ENCODE data around the gene MID2.
"Not testable (repeated sequence)": the region's sequence is repeated elsewhere in the genome, so short reads cannot be mapped to it uniquely, and the experiment has no call there.

MID2 gene

DNA sequence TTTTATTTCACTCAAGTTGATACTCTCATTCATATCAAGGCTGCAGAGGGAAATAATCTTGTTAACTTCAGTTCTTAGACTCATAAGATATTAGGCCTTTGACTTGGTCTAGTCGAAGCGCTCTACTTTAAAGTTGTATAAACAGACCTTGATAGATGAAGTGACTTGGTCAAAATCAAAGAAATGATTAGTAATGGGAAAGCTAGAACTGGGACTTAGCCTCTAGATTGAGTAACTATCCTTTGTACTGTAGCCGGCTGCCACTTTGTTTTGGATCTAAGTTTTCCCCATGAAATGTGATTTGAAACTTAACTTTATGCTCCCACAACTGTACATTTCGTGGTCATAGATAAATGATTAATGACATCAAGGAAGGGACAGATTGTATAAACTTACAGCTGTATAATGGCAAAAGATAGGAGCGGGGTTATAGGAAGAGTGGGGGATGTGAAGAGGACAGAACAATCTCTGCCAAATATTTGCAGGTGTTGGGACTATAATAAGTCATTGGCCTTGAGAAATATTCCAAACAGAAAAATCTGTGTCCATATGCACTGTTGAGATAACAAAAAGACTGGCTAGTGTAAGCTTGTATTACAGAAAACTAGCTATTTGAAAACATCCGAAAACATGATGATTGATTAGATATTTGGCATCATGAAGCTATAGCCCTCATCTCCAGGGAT, 17.2 kb downstream of the MID2 start:
- DNase-seq (ENCODE audit: low spot score) = no peak

DNA sequence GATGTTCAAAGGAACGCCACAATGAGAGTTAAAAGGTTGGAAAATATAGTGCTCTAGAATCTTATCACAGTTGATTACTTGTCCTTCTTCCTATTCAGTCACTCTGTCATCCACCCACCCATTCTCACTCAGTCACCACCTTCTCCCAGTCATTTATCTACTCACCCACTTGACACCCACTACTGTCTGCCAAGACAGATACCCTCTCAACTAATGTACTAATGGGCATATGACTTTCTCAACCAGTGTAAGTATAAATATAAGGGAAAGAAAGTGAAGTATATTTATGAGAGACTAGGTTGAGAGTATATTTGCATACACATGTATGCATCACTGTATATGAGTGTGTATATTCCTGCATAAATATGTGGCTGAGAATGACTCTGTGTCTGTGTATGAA, 20.0 kb downstream of the MID2 start:
- no peak for DNase-seq (ENCODE audit: low spot score)

DNA sequence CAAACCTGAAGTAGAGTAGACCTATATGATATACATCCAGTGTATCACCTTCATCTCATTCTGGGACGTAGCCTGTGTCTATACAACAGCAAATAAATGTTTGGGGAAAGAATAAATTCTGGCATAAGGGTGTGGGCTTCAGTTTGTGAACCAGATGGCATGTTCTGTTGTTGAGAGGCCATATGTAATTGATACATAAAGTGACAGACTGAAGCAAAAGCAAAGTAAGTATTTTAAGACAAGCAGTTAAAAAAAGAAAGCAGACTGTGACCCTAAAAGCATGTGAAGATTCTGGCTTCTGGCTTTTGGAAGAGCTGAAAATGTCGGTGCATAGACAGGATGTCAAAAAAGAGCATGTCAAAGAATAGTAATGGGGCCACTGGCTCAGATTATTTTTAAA, 22.9 kb downstream of the MID2 start:
- no peak for DNase-seq (ENCODE audit: low spot score)

DNA sequence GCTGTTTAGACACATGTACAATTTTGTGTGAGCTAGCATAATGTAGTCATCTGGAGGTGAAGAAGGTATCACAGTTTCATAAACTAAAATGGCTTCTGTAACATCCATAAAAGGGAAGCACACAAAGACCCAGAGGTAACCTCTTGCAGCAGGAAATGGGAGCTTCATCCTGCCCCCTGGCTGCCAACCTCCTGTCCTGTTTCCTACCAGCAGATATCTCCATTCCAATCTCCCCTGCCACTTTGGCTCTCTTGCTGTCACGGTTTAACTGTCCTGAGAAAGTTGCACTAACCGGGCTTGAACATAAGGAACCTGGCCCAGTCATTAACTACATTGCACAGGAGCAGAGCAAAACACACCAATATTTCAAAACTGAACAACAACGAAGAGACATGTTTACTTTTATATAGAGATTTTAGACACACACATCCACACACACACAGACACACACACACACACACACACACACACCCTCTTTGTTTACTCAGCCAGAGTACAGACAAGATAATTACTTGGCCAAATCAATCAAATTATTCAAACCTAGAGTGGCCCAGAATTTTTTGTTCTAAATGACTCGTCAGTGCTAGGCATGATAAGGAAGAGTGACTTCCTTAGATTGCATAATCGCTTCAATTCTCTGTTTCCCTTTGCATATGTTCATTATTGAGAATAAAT, 24.2 kb downstream of the MID2 start:
- DNase-seq (ENCODE audit: low spot score) = no peak

DNA sequence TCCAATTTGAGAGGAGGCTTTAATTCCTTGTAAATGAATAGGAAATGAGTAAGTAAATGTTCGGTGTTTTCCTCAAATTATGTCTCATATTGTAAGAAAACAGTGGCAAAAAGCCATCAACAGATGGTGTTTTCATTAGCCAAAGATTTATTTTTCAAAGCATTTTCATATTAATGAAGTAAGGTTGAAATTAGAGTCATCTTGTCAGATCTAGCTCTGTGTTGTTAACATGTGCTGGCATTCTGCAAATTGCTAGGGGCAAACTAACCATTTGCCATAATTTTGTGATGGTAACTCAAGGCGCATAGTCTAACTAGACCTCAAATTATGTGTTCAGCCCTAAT, 24.7 kb downstream of the MID2 start:
- no peak for DNase-seq (ENCODE audit: low spot score)

DNA sequence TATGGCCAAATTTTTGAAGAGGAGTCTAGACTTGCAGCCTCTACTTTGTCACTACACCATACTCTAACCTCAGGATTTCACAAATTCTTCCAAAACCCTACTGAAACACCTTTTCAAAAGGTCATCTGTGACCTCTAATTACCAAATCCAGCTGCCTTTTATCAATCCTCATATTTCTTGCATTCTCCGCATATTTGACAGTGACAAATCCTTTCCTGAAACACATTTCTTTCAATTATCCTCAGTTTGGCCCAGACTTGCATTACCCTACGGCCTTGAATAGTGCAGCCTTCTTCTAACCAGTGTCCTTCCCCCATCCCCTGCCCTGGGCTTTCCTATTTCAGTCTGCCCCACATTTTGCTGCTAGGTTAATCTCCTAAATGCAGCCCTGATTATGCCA, 25.5 kb downstream of the MID2 start:
- no peak for DNase-seq (ENCODE audit: low spot score)

DNA sequence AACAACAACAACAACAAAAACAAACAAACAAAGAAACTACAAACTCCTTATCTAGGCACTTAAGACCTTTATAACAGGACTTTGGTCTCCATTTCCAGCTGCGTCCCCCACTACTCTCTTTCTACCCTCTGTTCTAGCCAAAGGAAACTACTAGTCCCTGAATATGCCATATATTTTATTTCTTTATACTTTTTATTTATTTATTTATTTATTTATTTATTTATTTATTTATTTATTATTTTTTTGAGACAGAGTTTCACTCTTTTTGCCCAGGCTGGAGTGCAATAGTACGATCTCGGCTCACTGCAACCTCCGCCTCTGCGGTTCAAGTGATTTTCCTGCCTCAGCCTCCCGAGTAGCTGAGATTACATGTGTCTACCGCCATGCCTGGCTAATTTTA, 26.0 kb downstream of the MID2 start:
- DNase-seq (ENCODE audit: low spot score) = not testable (repeated sequence)

DNA sequence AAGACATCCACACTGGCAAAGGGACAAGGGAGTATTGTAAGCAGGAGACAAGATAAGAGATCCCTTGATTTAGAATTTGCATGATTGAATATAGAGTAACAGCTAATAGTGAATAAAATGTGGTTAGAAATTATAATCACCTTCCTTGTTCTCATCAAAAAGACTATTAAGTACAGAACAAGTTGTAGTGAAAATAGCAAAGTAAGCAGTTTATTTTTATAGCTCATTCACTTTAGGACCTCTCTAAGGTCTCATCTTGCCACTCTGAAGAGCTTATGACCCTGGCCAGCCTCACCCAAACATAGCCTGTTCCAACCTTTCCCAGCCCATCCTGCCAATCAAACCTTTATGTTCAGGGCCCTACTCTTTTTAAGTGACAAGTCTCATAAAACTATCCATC, 30.6 kb downstream of the MID2 start:
- DNase-seq (ENCODE audit: low spot score) = no peak

DNA sequence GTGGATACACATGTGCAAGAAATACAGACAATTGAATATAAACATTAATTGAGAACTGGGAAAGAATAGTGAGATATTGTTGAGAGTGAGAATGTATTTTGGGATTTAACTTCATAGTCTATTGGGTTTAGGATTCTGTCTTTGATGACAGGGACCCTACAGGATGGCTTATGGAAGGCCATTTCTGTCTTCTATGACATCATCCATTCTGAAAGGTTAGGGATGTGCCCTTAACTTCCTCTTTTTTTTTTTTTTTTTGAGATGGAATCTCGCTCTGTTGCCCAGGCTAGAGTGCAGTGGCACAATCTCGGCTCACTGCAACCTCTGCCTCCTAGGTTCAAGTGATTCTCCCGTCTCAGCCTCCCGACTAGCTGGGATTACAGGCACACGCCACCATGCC, 31.4 kb downstream of the MID2 start:
- DNase-seq (ENCODE audit: low spot score) = not testable (repeated sequence)

DNA sequence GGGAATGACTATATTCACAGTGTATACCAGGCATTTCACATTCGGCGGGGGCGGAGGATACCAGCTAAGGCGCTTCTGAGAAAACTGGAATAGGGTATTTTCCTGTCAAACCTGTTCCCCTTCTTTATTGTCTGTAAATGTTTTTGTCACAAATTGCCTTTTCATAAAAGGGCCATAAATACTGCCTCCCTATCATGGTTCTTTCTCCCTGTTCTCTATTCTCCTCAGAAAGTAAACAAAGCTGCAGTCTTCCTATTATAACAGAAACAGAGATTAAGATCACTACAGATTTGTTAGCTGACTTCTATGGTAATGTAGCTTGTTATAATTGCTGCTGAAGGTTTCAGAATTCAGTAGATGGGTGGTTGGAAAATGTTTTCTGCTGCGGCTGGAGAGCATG, 32.2 kb downstream of the MID2 start:
- DNase-seq (ENCODE audit: low spot score) = no peak

DNA sequence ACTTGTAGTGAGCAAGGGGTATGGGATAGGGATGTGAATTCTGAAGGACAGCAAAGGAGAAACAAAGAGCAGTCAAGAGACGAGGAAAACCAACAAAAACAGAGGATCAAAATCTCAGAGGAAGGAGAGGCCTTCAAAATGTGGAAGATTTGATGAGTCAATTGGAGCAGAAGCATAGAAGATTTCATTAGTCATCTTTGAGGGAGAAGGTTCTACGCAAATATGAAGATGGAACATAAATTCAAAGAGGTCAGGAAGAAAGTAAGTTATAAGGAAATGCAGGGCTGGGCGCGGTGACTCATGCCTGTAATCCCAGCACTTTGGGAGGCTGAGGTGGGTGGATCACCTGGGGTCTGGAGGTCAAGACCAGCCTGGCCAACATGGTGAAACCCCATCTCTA, 35.4 kb downstream of the MID2 start:
- no peak for DNase-seq (ENCODE audit: low spot score)

DNA sequence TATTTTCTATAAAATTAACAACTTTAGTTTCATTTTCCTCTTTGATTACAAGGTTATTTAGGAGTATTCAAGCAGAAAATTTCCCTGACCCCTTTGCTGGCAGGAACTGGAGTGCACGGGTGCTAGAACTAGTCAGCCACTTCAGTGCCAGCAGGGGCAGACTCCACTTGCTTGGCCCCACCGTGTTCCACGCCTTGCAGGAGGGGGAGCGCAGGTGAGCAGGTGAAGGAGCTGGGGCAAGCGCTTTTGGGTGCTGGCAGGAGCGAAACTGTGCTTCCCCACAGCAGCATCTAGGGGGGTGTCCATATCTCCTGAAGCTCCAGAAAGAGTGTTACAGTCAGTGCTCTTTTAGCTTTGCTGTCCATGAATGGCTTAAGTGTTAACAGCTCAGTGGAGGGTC, 45.5 kb downstream of the MID2 start:
- no peak for DNase-seq (ENCODE audit: low spot score)

DNA sequence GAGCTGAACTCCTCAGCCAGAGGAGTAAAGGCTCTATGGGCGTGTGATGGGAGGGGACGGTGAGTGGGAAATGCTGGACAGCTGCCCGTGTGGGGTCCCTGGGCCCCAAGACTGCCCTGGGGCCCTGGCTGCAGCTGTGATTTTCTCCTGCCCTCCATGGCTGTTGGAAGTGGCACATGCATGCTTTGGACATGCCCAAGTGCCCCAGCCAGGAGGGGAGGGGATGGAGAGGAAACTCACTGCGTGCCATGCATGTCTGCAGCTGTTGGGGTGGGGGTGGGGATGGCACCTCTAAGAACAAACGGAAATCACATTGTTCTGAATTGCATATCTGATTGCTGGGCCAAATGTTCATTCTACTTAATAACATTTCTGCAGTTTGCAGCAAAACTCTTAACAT, 52.4 kb downstream of the MID2 start:
- no peak for DNase-seq (ENCODE audit: low spot score)

DNA sequence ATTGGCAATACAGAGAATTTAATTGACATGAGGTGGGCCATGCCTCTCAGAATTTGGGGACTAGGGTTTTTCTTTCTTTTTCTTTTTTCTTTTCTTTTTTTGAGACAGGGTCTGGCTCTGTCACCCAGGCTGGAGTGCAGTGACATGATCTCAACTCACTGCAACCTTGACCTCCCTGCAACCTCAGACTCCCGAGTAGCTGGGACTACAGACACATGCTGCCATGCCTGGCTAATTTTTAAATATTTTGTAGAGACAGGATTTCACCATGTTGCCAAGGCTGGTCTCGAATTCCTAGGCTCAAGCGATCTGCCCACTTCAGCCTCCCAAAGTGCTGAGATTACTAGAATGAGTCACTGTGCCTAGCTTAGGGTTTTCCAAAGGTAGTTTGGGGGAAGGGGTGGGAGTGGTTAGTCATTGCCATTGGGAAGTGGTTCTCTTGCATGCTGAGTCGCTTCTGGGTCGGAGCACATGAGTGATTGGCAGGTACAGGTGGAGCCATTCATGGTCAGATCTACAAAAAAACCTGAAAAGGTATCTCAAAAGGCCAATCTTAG, 54.5 kb downstream of the MID2 start:
- no peak for DNase-seq (ENCODE audit: low spot score)

DNA sequence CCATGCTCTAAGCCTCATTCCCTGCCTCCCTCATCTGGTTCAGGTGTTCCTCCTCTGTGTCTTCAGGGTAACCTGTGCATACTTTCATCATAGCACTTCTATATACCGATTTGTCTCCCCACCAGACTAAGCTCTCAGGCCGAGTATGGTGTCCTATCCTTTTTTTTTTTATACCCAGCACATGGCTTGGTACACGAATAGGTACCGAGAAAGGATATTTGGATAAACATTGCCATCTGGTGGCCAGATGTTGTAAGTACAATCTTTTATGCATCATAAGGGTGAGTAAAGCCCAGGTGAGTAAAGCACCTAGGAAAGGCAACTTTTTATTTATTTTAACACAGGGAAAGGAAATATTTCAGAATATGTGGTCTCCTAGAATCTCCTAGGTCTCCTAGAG, 68.4 kb downstream of the MID2 start:
- peak; percentile 53 for DNase-seq (ENCODE audit: low spot score)

DNA sequence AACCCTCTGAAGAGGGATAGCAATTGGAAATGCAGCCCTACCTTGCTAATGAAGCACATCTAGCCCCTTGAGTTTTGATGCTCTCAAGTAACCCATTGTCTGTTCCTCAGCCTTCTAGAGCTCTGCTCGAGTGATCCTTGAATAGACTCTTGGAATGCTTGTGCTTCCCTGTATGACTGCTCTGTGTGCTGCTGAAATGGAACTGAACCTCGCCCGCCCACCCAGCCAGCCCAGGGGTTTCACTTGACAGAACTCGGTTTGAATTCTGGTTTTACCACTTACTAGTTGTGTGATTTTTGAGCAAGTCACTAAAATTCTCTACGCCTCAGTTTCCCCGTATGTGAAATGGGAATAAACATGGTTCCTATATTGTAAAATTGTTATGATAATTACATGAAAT, 77.1 kb downstream of the MID2 start:
- no peak for DNase-seq (ENCODE audit: low spot score)

DNA sequence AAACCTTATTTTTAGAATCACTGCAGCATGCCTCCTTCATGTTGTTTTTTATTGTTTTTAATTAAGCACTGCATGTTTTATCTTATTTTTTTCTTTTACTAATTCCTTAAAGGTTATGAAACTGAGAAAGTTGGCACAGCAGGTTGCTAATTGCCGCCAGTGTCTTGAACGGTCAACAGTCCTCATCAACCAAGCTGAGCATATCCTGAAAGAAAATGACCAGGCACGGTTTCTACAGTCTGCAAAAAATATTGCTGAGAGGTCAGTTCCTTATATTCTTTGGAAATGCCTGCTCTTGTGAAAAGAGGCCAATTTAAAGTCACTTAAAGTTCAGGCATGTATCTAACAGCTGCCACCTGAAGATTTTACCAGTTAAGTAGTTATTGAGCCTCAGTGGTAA, 79.7 kb downstream of the MID2 start:
- DNase-seq (ENCODE audit: low spot score) = no peak

DNA sequence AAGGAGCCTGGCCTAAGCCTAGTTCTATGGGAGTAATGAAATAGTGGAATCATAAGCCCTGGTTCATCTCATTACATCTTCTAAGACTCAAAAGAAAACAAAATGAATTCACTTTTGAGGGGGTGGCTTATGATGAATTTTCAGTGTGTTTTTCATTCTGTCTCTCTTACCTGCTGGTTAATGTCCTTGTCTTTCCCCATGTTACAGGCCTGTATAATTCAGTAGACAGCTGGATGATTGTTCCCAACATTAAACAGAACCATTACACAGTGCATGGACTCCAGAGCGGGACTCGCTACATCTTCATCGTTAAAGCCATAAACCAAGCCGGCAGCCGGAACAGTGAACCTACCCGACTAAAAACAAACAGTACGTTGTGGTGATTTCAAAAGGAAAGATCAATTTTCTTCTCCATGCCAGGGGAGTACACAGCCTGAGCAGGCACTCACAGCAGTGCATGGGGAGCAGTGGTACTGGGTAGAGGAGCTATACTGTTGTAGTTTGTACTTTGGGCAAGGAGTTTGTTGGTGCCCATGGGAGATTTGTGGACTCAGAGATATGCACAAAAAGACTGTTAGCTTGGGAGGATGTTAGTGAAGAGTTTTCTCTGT, 98.6 kb downstream of the MID2 start:
- no peak for DNase-seq (ENCODE audit: low spot score)

DNA sequence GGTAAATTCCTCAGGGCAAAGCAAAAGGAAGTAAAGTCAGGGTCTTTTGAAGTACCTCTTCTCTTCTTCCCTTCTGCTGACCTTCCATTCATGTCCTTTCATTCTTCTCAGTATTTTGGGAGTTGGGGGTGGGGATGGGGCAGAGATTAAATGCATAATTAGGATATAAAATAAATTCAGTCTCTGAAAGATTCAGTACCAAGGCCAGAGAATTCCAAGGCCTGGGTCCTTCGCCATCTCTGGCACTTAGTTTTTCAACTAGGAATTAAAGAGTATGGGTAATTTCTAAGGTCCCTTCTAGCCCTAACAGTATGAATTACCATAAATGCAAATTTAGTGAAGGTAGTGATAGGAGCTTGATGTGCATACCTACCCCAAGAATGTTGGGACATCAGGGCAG, 108.6 kb downstream of the MID2 start:
- DNase-seq (ENCODE audit: low spot score) = no peak

DNA sequence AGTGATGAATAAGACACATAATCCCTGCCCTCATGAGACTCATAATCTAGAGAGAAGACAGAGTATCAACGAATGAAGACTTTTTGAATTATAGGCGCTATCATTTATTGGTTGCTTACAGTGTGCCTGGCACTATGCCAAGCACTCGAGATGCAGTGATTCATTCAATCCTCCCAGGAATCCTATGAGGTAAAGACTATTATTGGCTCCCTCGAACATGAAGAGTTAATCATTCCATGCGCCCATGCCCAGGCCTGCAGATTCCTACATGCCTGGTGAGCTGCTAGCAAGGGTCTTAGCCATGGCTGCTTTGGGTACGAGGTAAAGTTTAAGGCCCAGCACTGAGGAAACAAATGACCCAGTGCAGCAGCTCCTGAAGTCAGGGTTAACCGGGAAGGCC, 109.5 kb downstream of the MID2 start:
- peak; percentile 5 for DNase-seq (ENCODE audit: low spot score)

DNA sequence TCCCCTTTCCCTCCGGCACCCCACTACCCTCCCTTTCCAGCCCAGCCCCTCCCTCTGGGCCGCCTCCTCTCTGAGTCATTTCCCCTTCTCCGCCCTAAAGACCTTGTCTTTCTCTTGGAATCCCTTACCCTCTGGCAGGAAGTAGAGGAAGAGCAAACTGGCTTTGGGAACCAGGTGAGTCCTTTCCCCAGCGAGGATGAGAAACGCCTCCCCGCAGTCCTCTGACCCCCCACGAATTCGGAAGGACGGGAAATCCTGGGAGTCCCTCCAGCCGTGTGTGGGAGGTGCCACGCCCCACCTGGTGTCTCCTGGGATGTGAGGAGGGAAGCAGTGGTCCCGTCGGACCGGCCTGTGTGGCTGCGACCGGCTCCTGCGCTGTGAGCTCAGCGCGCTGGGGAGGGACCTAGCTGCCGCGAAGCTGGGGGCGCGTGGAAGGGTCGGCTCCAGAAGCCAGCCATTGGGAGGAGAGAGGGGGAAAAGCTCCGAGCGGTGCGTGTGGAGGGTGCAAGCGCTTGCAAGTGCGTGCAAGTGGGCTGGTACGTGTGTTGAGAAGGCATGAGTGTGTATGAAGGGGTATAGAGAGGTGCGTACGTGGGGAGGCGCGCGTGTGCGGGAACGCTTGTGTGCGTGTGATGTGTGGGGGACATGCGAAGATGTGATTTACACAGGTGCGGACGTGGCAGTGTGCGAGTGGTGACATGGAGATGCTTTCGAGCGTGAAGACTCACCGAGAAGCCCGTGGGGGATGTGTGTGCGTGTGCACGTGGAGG, 110.2 kb downstream of the MID2 start:
- DNase-seq (ENCODE audit: low spot score) = peak; percentile 5

DNA sequence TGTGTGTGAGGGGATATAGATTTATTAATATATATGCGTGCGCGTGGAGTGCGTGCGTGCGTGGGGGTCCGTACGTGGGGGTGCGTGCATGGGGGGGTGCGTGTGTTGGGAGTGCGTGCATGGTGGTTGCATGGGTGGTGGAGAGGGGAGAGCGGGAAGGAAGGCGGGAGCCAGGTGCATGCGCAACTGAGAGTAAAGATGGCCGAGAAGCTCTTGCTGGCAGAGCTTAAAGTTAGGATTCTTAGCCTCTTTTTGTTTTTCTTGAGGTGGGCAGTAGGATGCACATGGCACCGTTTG, 110.7 kb downstream of the MID2 start:
- DNase-seq (ENCODE audit: low spot score) = no peak

DNA sequence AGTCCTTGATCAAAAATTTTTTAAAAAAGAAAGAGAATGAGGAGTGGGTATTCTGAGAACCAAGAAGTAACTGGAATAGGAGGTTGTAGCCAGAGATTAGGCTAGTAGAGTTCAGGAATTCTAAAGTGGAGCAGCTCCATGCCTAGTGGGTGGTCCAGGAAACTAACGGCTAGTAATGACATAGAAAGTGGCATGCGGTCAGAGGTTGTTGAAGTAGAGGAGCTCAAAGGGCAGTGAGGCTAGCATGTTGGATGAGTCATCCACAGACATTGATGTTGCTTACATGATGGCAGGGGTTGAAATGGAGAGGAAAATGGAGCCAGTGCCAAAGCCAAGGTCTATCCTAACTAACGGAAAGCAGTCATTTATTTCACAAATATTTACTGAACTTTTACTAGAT, 114.4 kb downstream of the MID2 start:
- no peak for DNase-seq (ENCODE audit: low spot score)

All from AG08395 (cell line).